HG02884 (cell line): ENCODE measurements around the gene GSTA5.
"Not testable (repeated sequence)": the region's sequence is repeated elsewhere in the genome, so short reads cannot be mapped to it uniquely, and the experiment has no call there.

ENCODE experiments used
- ATAC-seq: cut with Tn5 transposase; IDR thresholded peaks from one replicate; pipeline ENCODE4 v1.9.1; 2021; ENCODE audit warnings: mild to moderate bottlenecking, moderate library complexity; ENCODE audit not compliant: unreplicated experiment

Gene GSTA5

GRCh38 chr6:52840763-52841585 is at the start of gene GSTA5:
Gene GSTA5 (minus strand): TSS chr6:52840813.
- no peak for ATAC-seq

- ATAC-seq, result no peak
Measured at GRCh38 chr6:52890018-52890417, 49.4 kb upstream of the GSTA5 start.

- no peak for ATAC-seq
Measured at GRCh38 chr6:52887910-52888524, 47.4 kb upstream of the GSTA5 start.

- peak; percentile 100 for ATAC-seq
Measured at GRCh38 chr6:52881996-52882841, 41.6 kb upstream of the GSTA5 start.

- no peak for ATAC-seq
Measured at GRCh38 chr6:52881662-52881995, 41.0 kb upstream of the GSTA5 start.

- ATAC-seq, result no peak
Measured at GRCh38 chr6:52877786-52878185, 37.2 kb upstream of the GSTA5 start.

- no peak for ATAC-seq
Measured at GRCh38 chr6:52877168-52877567, 36.6 kb upstream of the GSTA5 start.

- no peak for ATAC-seq
Measured at GRCh38 chr6:52876056-52876787, 35.6 kb upstream of the GSTA5 start.

DNA sequence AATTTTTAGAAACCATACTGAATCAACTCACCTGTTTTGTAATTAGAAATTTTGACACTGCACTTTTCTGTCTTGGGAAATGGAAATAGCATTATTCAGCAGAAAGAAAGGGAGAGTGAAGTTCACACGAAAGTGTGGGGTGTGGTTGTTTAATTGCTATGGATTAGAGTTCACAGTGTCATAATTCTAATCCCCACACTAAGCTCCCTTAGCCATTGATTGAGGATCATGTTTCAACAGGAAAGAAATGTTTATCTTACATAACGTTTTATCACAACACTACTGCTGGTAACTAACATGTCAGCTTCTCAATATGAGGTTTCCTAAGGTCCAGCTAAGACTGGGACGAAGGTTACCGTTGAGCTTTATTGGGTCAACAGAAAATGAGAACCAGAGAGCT is 31.4 kb upstream of the GSTA5 start:
- no peak for ATAC-seq

- no peak for ATAC-seq
Measured at GRCh38 chr6:52871621-52872020, 31.0 kb upstream of the GSTA5 start.

DNA sequence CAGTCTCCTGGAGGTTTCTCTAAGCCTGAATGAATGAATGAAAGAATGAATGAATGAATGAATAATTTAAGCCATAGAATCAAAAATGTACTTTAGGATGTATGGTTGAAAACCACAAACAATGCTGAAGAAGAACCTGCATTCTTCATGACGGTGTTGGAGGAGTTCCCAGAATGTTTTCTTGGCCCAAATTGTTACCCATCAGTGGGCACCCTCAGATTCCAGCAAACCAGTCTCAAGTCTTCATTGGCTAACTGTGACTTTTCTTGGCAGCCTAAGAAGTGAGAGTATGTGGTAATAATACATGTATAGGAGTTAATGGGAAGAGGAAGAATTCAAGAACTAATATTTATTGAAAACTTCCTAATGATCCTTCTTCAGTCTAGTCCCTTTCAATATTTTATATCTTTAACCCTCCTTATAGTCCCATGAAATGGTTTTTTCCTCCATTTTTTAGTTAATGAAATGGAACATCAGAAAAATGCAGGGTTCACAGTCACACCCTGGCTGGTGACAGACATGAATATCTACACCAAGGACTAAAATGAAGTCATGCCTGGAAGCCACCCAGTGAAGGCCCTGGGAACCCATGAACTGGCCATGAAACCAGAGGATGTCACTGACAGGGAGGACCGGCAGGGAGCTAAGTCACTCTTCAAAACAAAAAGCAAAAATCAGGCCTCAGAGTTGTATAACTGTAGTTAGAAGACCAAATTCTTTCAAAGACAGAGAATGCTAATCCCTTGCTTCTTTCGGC is 29.9 kb upstream of the GSTA5 start:
- ATAC-seq, result not testable (repeated sequence)

DNA sequence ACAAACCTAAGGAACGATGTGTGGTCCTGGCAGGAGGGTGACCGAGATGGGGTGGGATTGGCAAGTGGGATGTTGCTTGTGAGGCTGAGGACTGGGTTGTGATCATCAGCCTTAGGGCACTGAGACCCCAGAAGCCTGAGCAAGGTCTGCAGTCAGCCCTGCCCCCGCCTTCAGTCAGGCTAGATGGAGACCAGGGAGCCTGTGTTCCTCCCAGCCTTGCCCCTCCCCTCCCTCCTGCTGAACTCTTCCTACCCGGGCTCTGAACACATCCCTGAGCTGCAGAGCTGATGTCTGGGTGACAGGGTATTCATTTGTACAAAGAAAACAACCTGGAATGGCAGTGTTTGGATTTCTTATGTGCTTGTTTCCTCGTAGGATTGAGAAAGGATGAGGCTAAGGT is 28.3 kb upstream of the GSTA5 start:
- ATAC-seq, result not testable (repeated sequence)

DNA sequence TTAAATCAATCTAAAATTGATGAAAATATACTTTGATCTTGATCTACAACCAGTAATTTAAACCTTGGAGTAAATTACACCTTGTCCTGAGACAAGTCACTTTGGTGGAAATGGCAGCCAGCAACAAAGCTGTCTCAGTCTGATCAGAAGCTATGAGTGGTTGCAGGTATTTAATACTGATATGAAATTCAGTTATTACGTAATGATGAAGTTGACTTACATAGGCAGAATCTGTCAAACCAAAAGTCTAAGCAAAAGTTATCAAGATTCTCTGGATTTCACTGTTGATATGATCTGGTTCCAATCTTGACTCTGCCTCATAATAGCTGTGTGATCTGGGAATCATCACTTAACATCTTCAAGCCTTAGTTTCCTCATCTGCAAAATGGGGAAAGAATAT is 27.6 kb upstream of the GSTA5 start:
- ATAC-seq, result no peak

DNA sequence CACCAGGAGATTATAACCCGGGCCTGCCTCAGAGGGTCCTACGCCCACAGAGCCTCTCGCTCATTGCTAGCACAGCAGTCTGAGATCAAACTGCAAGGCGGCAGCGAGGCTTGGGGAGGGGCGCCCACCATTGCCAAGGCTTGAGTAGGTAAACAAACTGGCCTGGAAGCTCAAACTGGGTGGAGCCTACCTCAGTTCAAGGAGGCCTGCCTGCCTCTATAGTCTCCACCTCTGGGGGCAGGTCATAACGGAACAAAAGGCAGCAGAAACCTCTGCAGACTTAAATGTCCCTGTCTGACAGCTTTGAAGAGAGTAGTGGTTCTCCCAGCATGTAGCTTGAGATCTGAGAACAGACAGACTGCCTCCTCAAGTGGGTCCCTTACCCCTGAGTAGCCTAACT is 20.5 kb upstream of the GSTA5 start:
- not testable (repeated sequence) for ATAC-seq

DNA sequence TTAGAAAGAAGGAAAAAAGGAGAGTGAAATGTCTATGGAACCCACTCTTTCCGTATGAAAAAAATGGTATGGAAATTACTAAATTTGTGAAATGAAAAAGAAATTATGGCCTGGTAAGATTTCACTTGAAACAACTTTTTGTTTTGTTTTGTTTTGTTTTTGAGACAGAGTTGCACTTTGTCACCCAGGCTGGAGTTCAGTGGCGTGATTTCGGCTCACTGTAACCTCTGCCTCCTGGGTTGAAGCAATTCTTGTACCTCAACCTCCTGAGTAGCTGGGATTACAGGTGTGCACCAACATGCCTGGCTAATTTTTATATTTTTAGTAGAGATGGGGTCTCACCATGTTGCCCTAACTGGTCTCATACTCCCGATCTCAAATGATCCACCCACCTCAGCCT is 17.8 kb upstream of the GSTA5 start:
- ATAC-seq, result no peak

DNA sequence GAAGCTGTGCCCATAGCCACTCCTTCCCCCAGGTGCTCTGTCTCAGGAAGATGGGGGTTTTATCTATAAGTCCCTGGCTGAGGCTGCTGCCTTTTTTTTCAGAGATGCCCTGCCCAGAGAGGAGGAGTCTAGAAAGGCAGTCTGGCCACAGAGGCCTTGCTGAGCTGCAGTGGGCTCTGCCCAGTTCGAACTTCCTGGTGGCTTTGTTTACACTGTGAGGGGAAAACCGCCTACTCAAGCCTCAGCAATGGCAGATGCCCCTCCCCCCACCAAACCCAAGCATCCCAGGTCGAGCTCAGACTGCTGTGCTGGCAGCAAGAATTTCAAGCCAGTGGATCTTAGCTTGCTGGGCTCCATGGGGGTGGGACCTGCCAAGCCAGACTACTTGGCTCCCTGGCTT is 15.5 kb upstream of the GSTA5 start:
- not testable (repeated sequence) for ATAC-seq

GRCh38 chr6:52849137-52849536 is 8.5 kb upstream of the GSTA5 start:
- no peak for ATAC-seq

DNA sequence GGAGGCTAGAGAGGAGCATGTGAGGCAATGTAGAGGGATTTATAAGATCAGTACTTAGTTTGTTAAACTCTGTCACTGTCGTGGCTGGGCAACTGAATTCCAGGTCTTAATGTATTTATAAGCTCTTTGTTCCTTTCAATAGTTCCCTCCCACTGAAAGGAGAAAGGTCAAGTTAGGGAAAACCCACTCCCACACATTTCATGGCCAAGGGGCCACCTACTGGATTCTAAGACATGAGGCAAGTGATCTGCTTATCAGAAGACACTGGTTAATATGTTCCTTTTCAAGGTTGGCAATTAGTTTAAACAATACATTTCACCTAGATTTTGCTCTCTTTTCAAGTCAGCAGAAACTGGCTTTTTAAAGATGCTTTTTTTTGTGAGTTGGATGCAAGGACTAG is 5.4 kb upstream of the GSTA5 start:
- no peak for ATAC-seq

GRCh38 chr6:52843605-52844004 is 3.0 kb upstream of the GSTA5 start:
- ATAC-seq, result no peak
